MM.1S (cell line): Measurements from ENCODE around the gene LMCD1.

Source experiments
- DNase-seq: peaks from one replicate; pipeline ENCODE4 v3.0.0-alpha.2; 2015
- H2AFZ ChIP-seq: fragments of 300-600 bp; sonication (generic); 2 replicates; pipeline ENCODE4 v1.6.0; 2016; ENCODE audit warnings: antibody characterized with exemption, low read length
- H3F3A ChIP-seq: fragments of 300-600 bp; sonication (generic); 2 replicates; pipeline ENCODE4 v1.6.1; 2016; ENCODE audit warnings: mild to moderate bottlenecking, antibody characterized with exemption, low read length, moderate library complexity, mixed read lengths; ENCODE audit not compliant: insufficient read depth
- H3K27ac ChIP-seq: fragments of 300-600 bp; sonication (generic); 2 replicates; pipeline ENCODE4 v1.5.1; 2016; ENCODE audit warnings: mild to moderate bottlenecking, low read length
- H3K27me3 ChIP-seq: fragments of 300-600 bp; sonication (generic); replicated peaks from 2 replicates; pipeline ENCODE4 v1.6.0; 2016; ENCODE audit warnings: low read length; ENCODE audit not compliant: insufficient read depth
- H3K36me3 ChIP-seq: fragments of 300-600 bp; sonication (generic); replicated peaks from 2 replicates; pipeline ENCODE4 v1.6.1; 2016; ENCODE audit warnings: mild to moderate bottlenecking, low read length, mixed read lengths; ENCODE audit not compliant: insufficient read depth
- H3K4me1 ChIP-seq: fragments of 300-600 bp; sonication (generic); 2 replicates; pipeline ENCODE4 v1.6.1; 2016; ENCODE audit warnings: low read length, mixed read lengths
- H3K4me2 ChIP-seq: fragments of 300-600 bp; sonication (generic); 2 replicates; pipeline ENCODE4 v1.6.0; 2016; ENCODE audit warnings: low read depth, low read length
- H3K4me3 ChIP-seq: fragments of 300-600 bp; sonication (generic); 2 replicates; pipeline ENCODE4 v1.5.1; 2016; ENCODE audit warnings: low read length, mixed read lengths
- H3K79me2 ChIP-seq: fragments of 300-600 bp; sonication (generic); 2 replicates; pipeline ENCODE4 v1.6.1; 2016; ENCODE audit warnings: mixed run types, low read length, mixed read lengths
- H3K9ac ChIP-seq: fragments of 300-600 bp; sonication (generic); 2 replicates; pipeline ENCODE4 v1.6.1; 2016; ENCODE audit warnings: low read length, mixed read lengths
- H3K9me2 ChIP-seq: fragments of 300-600 bp; sonication (generic); replicated peaks from 2 replicates; pipeline ENCODE4 v1.6.1; 2016; ENCODE audit warnings: mild to moderate bottlenecking, low read length, mixed read lengths; ENCODE audit not compliant: insufficient read depth
- H3K9me3 ChIP-seq: fragments of 300-600 bp; sonication (generic); replicated peaks from 2 replicates; pipeline ENCODE4 v1.6.1; 2016; ENCODE audit warnings: mild to moderate bottlenecking, low read length, mixed read lengths; ENCODE audit not compliant: insufficient read depth
- H4K20me1 ChIP-seq: fragments of 300-600 bp; sonication (generic); 2 replicates; pipeline ENCODE4 v1.6.1; 2016; ENCODE audit warnings: mild to moderate bottlenecking, low read length, moderate library complexity, mixed read lengths; ENCODE audit not compliant: insufficient read depth
- CTCF ChIP-seq: fragments of 300-600 bp; sonication (generic); IDR thresholded peaks from 2 replicates; pipeline ENCODE4 v1.5.1; 2016; ENCODE audit warnings: antibody characterized with exemption, low read length, mixed read lengths
- EZH2 ChIP-seq: fragments of 300-600 bp; sonication (generic); optimal IDR thresholded peaks from 2 replicates; pipeline ENCODE3; 2017; ENCODE audit warnings: low read depth, mild to moderate bottlenecking, antibody characterized with exemption, low read length, mixed read lengths
- EZH2phosphoT487 ChIP-seq: fragments of 300-600 bp; sonication (generic); IDR thresholded peaks from 2 replicates; pipeline ENCODE4 v1.6.1; 2018; ENCODE audit warnings: antibody characterized with exemption, low read length

LMCD1 gene

GRCh38 chr3:8555113-8555661, 53.6 kb downstream of the LMCD1 start:
- Histone ChIP-seq H3K9ac (no peak overlapping the region), H3K36me3 (no peaks in the 10 kb centered on the region), H3K9me3 (no peaks in the 10 kb centered on the region), H3K4me2 (no peak overlapping the region), H3K4me3 (no peak overlapping the region), H3K79me2 (no peaks in the 10 kb centered on the region), H3K4me1 (no peaks in the 10 kb centered on the region), H3K27ac (no peak overlapping the region), H3F3A (no peaks in the 10 kb centered on the region), H4K20me1 (no peaks in the 10 kb centered on the region), H2AFZ (no peak overlapping the region), H3K27me3 (no peaks in the 10 kb centered on the region), H3K9me2 (no peaks in the 10 kb centered on the region)
- TF ChIP-seq EZH2phosphoT487 (no peak), CTCF (no peak), EZH2 (no peak)
- DNase-seq: no peak

GRCh38 chr3:8555725-8556472, 54.3 kb downstream of the LMCD1 start:
- TF ChIP-seq EZH2 (no peak), CTCF (no peak), EZH2phosphoT487 (no peak)
- Histone ChIP-seq H3K27ac (no peak overlapping the region), H3K9ac (no peak overlapping the region), H3K27me3 (no peaks in the 10 kb centered on the region), H3K9me3 (no peaks in the 10 kb centered on the region), H3K4me3 (no peak overlapping the region), H3F3A (no peaks in the 10 kb centered on the region), H3K9me2 (no peaks in the 10 kb centered on the region), H4K20me1 (no peaks in the 10 kb centered on the region), H2AFZ (no peak overlapping the region), H3K79me2 (no peaks in the 10 kb centered on the region), H3K4me2 (no peak overlapping the region), H3K4me1 (no peaks in the 10 kb centered on the region), H3K36me3 (no peaks in the 10 kb centered on the region)
- DNase-seq: no peak

GRCh38 chr3:8556473-8556869, 54.8 kb downstream of the LMCD1 start:
- no peak for DNase-seq
- Histone ChIP-seq H3K4me3 (no peak overlapping the region), H3F3A (no peaks in the 10 kb centered on the region), H3K36me3 (no peaks in the 10 kb centered on the region), H2AFZ (no peak overlapping the region), H3K27ac (no peak overlapping the region), H3K4me1 (no peaks in the 10 kb centered on the region), H3K9ac (no peak overlapping the region), H3K4me2 (no peak overlapping the region), H3K9me3 (no peaks in the 10 kb centered on the region), H3K27me3 (no peaks in the 10 kb centered on the region), H3K9me2 (no peaks in the 10 kb centered on the region), H3K79me2 (no peaks in the 10 kb centered on the region), H4K20me1 (no peaks in the 10 kb centered on the region)
- TF ChIP-seq EZH2phosphoT487: no peak

GRCh38 chr3:8557298-8557697, 55.7 kb downstream of the LMCD1 start:
- Histone ChIP-seq H3K4me2 (no peak overlapping the region), H3K27me3 (no peaks in the 10 kb centered on the region), H3K9me3 (no peaks in the 10 kb centered on the region), H3K9me2 (no peaks in the 10 kb centered on the region), H3K27ac (no peak overlapping the region), H3K4me3 (no peak overlapping the region), H3K9ac (no peak overlapping the region), H3K36me3 (no peaks in the 10 kb centered on the region), H3F3A (no peaks in the 10 kb centered on the region), H3K4me1 (no peaks in the 10 kb centered on the region), H4K20me1 (no peaks in the 10 kb centered on the region), H2AFZ (no peak overlapping the region), H3K79me2 (no peaks in the 10 kb centered on the region)
- no peak for DNase-seq
- TF ChIP-seq EZH2phosphoT487 (no peak), EZH2 (no peak), CTCF (no peak)
